SKM-1 treated with dmso at 0.1 percent for 144 hours (cell line): Measurements from ENCODE around the gene PKNOX1.
"Not testable (repeated sequence)": the region's sequence is repeated elsewhere in the genome, so short reads cannot be mapped to it uniquely, and the experiment has no call there.

ENCODE experiments used
- DNase-seq: peaks from one replicate; lab custom pipeline; 2025; ENCODE audit not compliant: unreplicated experiment; lab: John Stamatoyannopoulos, UW

Gene PKNOX1

GRCh38 chr21:42983869-42984268 is 9.5 kb downstream of the PKNOX1 start:
- no peak for DNase-seq

- no peak for DNase-seq
Measured at GRCh38 chr21:42986125-42986783, 11.9 kb downstream of the PKNOX1 start.

GRCh38 chr21:42988236-42988965 is 14.0 kb downstream of the PKNOX1 start:
- DNase-seq = peak; percentile 62

- not testable (repeated sequence) for DNase-seq
Measured at GRCh38 chr21:42989370-42989769, 15.0 kb downstream of the PKNOX1 start.

- no peak for DNase-seq
Measured at GRCh38 chr21:42989816-42990650, 15.7 kb downstream of the PKNOX1 start.

- no peak for DNase-seq
Measured at GRCh38 chr21:42991992-42992740, 17.8 kb downstream of the PKNOX1 start.

- DNase-seq = no peak
Measured at GRCh38 chr21:42993051-42993712, 18.8 kb downstream of the PKNOX1 start.

- no peak for DNase-seq
Measured at GRCh38 chr21:42997053-42997452, 22.7 kb downstream of the PKNOX1 start.

- DNase-seq = not testable (repeated sequence)
Measured at GRCh38 chr21:42997983-42998382, 23.6 kb downstream of the PKNOX1 start.

GRCh38 chr21:42999152-42999551 is 24.8 kb downstream of the PKNOX1 start:
- not testable (repeated sequence) for DNase-seq

GRCh38 chr21:43000041-43000440 is 25.7 kb downstream of the PKNOX1 start:
- DNase-seq = not testable (repeated sequence)

- DNase-seq = no peak
Measured at GRCh38 chr21:43001316-43001715, 27.0 kb downstream of the PKNOX1 start.

- DNase-seq = no peak
Measured at GRCh38 chr21:43004926-43005325, 30.6 kb downstream of the PKNOX1 start.

- no peak for DNase-seq
Measured at GRCh38 chr21:43005635-43006034, 31.3 kb downstream of the PKNOX1 start.

- DNase-seq = not testable (repeated sequence)
Measured at GRCh38 chr21:43006051-43006873, 31.9 kb downstream of the PKNOX1 start.

- DNase-seq = no peak
Measured at GRCh38 chr21:43006874-43007208, 32.5 kb downstream of the PKNOX1 start.

GRCh38 chr21:43012596-43012995 is 38.2 kb downstream of the PKNOX1 start:
- no peak for DNase-seq

- DNase-seq = no peak
Measured at GRCh38 chr21:43015906-43016540, 41.7 kb downstream of the PKNOX1 start.

GRCh38 chr21:43016728-43017127 is 42.4 kb downstream of the PKNOX1 start:
- DNase-seq = no peak
